HG03439 (cell line): ENCODE measurements around the gene CDC42.
A peak's percentile ranks its signal among the peaks of the same experiment; 100 is the strongest.
"Not testable (repeated sequence)": the region's sequence is repeated elsewhere in the genome, so short reads cannot be mapped to it uniquely, and the experiment has no call there.

Source experiments
- ATAC-seq: cut with Tn5 transposase; IDR thresholded peaks from one replicate; pipeline ENCODE4 v1.9.1; 2021; ENCODE audit warnings: mild to moderate bottlenecking, moderate library complexity; ENCODE audit not compliant: unreplicated experiment

CDC42 gene

GRCh38 chr1:22034834-22035233, 17.7 kb upstream of the CDC42 start:
- ATAC-seq, result not testable (repeated sequence)

GRCh38 chr1:22037520-22037919, 15.0 kb upstream of the CDC42 start:
- no peak for ATAC-seq

GRCh38 chr1:22038036-22038435, 14.5 kb upstream of the CDC42 start:
- ATAC-seq, result no peak

GRCh38 chr1:22039594-22040285, 12.8 kb upstream of the CDC42 start:
- ATAC-seq, result peak; percentile 95

- ATAC-seq, result no peak
Observed at GRCh38 chr1:22040286-22040623, 12.3 kb upstream of the CDC42 start.

GRCh38 chr1:22041505-22041904, 11.0 kb upstream of the CDC42 start:
- no peak for ATAC-seq

GRCh38 chr1:22043198-22043769, 9.2 kb upstream of the CDC42 start:
- ATAC-seq, result no peak

GRCh38 chr1:22044690-22045420, 7.7 kb upstream of the CDC42 start:
- ATAC-seq, result no peak

GRCh38 chr1:22045604-22046228, 6.8 kb upstream of the CDC42 start:
- no peak for ATAC-seq

GRCh38 chr1:22048351-22049192, 3.9 kb upstream of the CDC42 start:
- ATAC-seq, result no peak

- no peak for ATAC-seq
Observed at GRCh38 chr1:22050330-22050729, 2.2 kb upstream of the CDC42 start.

GRCh38 chr1:22051607-22052114, 848 bp upstream of the CDC42 start:
- ATAC-seq, result no peak

GRCh38 chr1:22053017-22053860, 730 bp downstream of the CDC42 start:
- peak; percentile 32 for ATAC-seq

GRCh38 chr1:22053861-22054770, 1.6 kb downstream of the CDC42 start:
- ATAC-seq, result no peak

- no peak for ATAC-seq
Observed at GRCh38 chr1:22055463-22055862, 3.0 kb downstream of the CDC42 start.

GRCh38 chr1:22056043-22056442, 3.5 kb downstream of the CDC42 start:
- ATAC-seq, result no peak

- ATAC-seq, result no peak
Observed at GRCh38 chr1:22056936-22057335, 4.4 kb downstream of the CDC42 start.

GRCh38 chr1:22057861-22058260, 5.4 kb downstream of the CDC42 start:
- ATAC-seq, result no peak
